Measurements from ENCODE around the gene PLEK2.
"Not testable (repeated sequence)": the region's sequence is repeated elsewhere in the genome, so short reads cannot be mapped to it uniquely, and the experiment has no call there.

PLEK2 gene

DNA sequence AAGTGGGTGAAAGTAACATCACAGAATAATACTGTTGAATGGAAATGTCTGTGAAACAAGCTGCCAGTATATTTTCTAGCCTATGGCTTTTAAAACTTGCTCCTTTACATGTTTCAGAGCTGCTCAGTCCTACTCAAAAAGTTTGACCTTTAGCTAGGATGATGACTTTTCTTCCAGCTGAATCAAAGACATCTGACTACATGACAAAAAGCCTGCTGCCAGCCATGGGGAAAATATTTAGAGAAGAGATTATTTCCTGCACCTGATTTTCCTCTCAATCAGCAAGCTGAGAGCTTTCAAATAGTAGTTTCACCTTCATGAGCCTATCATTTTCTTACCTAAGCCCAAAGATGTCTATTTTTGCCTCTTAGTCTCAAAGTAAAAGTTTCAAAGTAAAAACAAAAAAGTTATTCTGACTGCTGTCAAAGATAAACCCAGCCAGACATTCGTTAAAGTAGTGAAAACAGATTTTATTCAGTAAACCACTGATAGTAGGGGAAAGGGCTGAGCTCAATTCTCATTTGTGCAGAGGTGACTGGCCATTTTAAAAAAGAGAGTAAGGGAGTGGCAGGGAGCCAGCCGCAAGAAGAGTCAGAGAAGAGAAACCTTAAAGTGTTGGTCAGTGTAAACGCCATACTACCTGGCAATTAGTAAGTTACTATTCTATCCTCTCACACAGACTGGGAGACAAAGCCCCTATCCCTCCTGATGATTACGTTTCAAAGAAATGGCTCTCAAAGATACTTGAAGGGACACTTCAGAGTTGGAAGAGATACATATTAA lies 54.6 kb downstream of the PLEK2 start:
- DNase-seq = no peak

DNA sequence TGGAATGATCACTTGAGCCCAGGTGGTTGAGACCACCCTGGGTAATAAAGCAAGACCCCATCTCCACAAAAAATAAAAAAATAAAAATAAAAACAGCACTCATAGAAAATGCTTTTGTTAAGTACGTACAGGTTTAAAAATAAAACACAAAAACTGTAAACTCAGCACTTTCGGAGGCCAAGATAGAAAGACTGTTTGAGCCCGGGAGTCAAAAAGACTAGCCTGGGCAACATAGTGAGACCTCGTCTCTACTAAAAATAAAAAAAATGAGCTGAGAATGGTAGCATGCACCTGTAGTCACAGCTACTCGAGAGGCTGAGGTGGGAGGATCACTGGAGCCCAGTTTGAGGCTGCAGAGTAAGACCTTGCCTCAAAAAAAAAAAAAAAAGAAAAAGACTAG lies 59.9 kb downstream of the PLEK2 start:
- no peak for DNase-seq

DNA sequence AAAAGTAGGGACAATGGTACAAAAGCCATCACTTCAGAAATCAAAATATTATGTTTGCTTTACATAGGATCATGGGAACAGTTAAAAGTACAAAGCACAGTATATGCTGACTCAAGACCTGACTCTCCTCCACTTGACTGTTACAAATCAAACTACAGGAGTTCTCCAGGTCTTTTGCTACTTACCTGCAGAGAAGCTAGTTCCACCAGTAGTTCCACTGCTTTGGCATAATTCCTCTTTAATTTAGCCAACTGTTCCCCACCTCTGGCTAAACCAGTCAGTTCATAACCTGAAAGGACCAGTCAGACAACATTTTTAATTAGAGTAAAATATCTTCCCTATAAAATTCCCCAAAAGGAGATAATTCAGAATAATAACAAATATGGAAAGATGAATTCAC lies 66.4 kb downstream of the PLEK2 start:
- no peak for DNase-seq

GRCh38 chr14:67343601-67344230 lies 68.2 kb downstream of the PLEK2 start:
- DNase-seq = no peak

DNA sequence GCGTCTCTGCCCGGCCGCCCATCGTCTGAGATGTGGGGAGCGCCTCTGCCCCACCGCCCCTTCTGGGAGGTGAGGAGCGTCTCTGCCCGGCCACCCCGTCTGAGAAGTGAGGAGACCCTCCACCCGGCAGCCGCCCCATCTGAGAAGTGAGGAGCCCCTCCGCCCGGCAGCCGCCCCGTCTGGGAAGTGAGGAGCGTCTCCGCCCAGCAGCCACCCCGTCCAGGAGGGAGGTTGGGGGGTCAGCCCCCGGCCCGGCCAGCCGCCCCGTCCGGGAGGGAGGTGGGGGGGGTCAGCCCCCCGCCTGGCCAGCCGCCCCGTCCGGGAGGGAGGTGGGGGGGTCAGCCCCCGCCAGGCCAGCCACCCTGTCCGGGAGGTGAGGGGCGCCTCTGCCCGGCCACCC lies 70.7 kb downstream of the PLEK2 start:
- DNase-seq = not testable (repeated sequence)
